Measurements from ENCODE around the gene MYO9B.

Gene MYO9B

DNA sequence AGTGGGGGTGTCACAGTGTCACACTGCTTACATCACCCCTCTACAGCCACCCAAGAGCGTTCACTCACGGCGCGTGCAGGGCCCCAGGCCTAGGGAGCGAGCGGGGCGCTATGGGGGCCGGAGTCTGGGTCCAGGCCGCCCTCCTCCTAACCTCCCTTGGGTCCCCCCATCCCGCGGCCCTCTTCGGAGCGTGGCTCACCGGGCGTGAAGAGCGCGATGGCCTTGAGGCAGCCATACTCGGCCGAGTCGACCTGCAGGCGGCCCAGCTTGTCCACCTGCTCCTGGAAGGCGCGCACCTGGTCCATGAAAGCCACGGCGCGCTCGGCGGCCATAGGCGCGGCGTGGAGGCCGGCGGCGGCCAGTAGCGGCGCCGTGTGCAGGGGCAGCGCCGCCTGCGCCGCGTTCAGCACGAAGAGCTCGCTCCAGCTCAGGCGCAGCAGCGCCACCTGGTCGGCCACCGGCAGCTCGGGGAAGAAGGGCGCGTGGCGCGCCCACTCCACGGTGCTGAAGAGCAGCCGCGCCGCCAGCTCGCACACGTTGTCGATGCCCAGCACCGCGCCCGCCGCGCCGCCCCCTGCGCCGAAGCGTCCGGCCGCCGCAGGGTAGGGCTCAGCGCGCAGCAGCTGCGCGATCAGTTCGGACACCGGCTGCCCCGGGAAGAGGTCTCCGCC is 159.9 kb downstream of the MYO9B start:
- TF ChIP-seq, protein P1, sequence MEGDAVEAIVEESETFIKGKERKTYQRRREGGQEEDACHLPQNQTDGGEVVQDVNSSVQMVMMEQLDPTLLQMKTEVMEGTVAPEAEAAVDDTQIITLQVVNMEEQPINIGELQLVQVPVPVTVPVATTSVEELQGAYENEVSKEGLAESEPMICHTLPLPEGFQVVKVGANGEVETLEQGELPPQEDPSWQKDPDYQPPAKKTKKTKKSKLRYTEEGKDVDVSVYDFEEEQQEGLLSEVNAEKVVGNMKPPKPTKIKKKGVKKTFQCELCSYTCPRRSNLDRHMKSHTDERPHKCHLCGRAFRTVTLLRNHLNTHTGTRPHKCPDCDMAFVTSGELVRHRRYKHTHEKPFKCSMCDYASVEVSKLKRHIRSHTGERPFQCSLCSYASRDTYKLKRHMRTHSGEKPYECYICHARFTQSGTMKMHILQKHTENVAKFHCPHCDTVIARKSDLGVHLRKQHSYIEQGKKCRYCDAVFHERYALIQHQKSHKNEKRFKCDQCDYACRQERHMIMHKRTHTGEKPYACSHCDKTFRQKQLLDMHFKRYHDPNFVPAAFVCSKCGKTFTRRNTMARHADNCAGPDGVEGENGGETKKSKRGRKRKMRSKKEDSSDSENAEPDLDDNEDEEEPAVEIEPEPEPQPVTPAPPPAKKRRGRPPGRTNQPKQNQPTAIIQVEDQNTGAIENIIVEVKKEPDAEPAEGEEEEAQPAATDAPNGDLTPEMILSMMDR (IDR thresholded peaks at IDR 0.05; ENCODE audit: low read depth, low read length): peak; percentile 50
- in situ Hi-C loops (cut with HindIII; ENCODE audit: low sequenced_read_pairs): no loop called here
- peak overlapping the region; percentile 56 for H3K4me3 ChIP-seq (ENCODE audit: low read depth, low read length)
- peak; percentile 69 for DNase-seq (ENCODE audit: low read depth, low spot score)

DNA sequence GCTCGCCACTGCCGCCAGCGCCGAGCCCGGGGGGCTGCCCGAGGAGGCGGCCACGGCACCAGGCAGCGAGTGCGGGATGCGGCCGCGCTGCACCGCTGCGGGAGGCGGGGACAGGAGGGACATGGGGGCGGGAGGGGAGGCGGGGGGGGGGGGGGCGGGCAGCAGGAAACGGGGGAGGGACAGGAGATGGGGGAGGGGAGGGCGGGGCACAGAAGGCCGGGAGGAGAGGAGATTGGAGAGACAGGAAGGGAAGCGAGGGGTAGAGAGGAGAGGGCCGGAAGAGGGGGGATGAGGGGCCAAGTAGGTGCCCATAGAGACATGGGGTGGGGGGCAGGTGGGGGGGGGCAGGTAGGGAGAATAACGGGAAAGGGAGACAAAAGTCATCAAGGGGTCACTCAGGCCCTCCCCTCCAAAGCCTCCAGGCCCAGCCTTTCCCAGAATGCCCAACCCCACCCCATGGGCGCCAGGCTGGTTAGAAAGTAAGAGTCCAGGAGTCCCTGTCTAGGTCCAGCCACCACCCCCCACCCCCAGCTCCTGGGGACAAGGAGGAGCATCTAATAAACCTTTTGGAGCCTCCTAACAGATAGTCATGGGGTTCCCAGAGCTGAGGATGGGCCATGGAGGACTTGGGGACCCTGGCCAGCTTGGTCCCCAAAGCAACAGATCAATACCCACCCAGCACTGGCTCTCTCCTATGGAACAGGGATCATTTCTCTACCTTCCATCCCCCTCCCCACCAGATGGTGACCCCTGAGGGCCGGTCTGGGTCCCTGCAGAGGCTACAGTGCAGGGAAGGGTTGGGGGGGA is 160.6 kb downstream of the MYO9B start:
- TF ChIP-seq, protein P1 (IDR thresholded peaks at IDR 0.05; ENCODE audit: low read depth, low read length): no peak
- in situ Hi-C loops (cut with HindIII; ENCODE audit: low sequenced_read_pairs): no loop called here
- H3K4me3 ChIP-seq (ENCODE audit: low read depth, low read length): peak overlapping the region; percentile 56
- no peak for DNase-seq (ENCODE audit: low read depth, low spot score)

DNA sequence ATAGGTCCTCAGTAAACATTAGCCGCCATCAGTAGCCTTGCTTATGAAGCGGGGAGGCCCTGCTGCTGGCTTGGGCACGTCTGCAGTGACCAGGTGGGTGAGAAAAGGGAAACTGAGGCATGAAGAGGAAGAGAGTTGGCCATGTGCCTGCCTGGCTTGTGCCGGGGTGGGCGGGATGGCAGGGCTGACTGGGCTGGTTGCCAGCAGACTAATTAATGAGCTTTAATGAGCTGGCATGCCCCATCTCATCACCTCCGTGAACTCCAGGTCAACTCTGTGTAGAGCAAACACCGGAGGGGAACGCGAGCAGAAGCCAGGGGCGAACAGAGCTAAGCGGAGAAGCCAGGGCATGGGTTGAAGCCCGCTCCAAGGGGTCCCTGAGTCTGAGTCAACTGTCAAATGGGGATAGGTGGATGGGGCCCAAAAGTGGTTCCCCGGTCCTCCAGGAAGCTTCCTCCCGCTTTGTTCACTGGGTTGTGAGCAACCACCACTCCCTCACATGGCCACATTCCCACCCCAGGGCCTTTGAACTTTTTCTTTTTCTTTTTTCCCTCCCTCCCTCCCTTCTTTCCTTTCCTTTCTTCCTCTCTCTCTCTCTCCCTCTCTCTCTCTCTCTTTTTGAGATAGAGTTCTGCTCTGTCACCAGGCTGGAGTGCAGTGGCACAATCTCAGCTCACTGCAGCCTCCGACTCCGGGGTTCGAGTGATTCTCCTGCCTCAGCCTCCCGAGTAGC is 161.4 kb downstream of the MYO9B start:
- TF ChIP-seq, protein P1 (IDR thresholded peaks at IDR 0.05; ENCODE audit: low read depth, low read length): no peak
- no peak for DNase-seq (ENCODE audit: low read depth, low spot score)
- H3K4me3 ChIP-seq (ENCODE audit: low read depth, low read length): no peak overlapping the region
- in situ Hi-C loops (cut with HindIII; ENCODE audit: low sequenced_read_pairs): no loop called here

DNA sequence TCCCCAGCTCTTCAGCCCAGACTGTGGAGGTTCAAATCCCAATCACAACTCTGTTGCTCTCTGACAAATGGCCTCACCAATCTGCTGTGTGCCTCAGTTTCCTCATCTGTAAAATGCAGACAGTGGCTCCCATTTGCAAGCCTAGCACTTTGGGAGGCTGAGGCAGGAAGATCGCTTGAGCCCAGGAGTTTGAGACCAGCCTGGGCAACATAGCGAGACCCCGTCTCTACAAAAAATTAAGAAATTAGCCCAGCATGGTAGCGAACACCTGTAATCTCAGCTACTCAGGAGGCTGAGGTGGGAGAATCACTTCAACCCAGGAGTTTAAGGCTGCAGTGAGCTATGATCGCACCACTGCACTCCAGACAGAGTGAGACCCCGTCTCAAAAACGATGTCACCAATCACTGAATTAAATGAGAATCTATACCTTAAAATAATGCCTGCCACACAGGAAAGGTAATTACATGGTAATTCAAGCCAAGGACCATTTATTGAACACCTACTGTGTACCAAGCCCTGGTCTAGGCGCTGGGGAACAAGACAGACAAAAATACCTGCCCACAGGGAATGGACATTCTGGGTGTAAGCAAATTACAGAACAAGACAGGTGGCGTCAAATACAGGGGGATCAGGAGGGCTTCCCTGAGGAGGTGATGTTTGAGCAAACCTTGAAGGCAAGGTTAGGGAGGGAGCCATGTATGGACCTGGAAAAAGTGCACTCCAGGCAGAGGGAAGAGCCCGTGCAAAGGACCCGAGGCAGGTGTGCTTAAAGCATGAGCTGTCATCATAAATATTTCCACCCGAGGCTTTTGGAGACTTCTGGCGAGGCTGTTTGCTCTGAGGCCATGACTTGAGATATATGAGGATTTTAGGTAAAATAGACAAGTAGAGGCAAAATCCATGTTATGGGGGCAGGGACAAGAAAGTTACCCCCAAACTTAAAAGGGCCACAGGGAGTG is 162.4 kb downstream of the MYO9B start:
- TF ChIP-seq, protein P1 (IDR thresholded peaks at IDR 0.05; ENCODE audit: low read depth, low read length): no peak
- in situ Hi-C loops (cut with HindIII; ENCODE audit: low sequenced_read_pairs): no loop called here

DNA sequence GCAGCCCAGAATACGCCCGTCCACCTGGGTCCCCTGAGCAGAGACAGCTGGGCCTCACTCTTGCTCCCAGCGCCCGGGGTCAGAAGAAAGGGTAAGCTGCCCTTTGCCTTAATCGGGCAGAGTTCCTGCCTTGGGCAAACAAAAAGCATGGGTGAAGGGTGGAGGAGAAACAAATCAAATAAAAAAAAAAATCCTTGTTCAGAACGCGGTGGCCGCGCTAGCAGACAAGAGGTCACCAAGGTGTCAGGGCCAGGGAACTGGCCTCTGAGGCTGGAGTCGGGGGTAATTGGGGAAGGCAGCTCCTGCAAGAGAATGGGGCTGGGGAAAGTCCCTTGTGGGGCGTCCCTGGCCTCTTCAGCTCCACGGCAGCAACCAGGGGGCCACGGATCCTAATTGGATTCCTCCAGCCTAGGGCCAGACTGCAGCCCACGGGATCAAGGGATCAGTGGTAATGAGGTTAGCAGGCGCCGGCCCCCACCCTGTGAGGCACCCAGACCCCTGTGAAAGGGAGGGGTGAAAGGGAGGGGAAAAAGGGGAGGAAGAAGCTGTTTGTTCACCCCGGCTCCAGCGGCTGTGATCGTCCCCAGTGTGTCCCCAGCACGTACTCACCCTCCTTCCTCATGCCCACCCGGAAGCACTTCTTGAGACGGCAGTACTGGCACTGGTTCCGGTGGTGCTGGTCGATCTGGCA is 164.6 kb downstream of the MYO9B start:
- H3K4me3 ChIP-seq (ENCODE audit: low read depth, low read length): no peak overlapping the region
- TF ChIP-seq, protein P1 (IDR thresholded peaks at IDR 0.05; ENCODE audit: low read depth, low read length): no peak
- no peak for DNase-seq (ENCODE audit: low read depth, low spot score)
- in situ Hi-C loops (cut with HindIII; ENCODE audit: low sequenced_read_pairs): no loop called here

More for the DNA sequence above, 162.4 kb downstream of the MYO9B start:
- DNase-seq (ENCODE audit: low read depth, low spot score): no peak
- H3K4me3 ChIP-seq (ENCODE audit: low read depth, low read length): no peak overlapping the region
